ENCODE results near the gene RNF168.
A peak's percentile ranks its signal among the peaks of the same experiment; 100 is the strongest.
"Not testable (repeated sequence)": the region's sequence is repeated elsewhere in the genome, so short reads cannot be mapped to it uniquely, and the experiment has no call there.

Gene RNF168

DNA sequence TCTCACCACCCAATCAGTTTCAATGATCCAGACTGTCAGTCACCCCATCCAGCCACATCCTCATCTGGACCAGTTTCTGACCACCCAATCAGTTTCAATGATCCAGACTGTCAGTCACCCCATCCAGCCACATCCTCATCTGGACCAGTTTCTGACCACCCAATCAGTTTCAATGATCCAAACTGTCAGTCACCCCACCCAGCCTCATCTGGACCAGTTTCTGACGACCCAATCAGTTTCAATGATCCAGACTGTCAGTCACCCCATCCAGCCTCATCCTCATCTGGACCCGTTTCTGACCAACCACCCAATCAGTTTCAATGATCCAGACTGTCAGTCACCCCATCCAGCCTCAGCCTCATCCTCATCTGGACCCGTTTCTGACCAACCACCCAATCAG lies 33.4 kb downstream of the RNF168 start:
- not testable (repeated sequence) for DNase-seq (ENCODE audit: low read depth in 2 of 2)

DNA sequence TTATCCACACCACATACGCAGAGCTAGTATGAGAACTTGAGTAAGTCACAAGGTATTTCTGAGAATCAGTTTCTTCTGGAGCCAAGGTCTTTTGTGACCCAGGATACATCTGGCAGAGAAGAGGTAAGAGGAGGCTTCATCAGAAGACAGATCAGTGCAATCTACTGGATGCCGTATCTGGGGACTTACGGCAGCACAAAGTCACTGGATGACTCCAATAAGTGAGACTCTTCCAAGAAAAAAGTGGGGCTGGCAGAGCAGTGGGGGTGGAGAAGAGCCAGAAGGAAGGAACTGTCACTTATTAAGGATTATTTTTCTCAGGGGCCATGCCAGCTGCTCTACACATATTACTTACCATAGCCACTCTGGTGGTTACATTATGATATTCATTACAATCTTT lies 39.8 kb downstream of the RNF168 start:
- no peak for DNase-seq (ENCODE audit: low read depth in 2 of 2)

DNA sequence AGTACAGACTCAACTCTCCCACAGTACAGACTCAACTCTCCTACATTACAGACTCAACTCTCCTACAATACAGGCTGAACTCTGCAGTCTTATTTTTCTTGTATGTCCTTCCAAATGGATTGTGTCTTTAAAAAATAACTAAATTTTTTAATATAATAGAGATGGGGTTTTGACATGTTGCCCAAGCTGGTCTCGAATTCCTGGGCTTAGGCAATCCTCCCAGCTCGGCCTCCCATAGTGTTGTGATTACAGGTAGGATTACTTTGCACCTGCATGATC lies 40.2 kb downstream of the RNF168 start:
- no peak for DNase-seq (ENCODE audit: low read depth in 2 of 2)

DNA sequence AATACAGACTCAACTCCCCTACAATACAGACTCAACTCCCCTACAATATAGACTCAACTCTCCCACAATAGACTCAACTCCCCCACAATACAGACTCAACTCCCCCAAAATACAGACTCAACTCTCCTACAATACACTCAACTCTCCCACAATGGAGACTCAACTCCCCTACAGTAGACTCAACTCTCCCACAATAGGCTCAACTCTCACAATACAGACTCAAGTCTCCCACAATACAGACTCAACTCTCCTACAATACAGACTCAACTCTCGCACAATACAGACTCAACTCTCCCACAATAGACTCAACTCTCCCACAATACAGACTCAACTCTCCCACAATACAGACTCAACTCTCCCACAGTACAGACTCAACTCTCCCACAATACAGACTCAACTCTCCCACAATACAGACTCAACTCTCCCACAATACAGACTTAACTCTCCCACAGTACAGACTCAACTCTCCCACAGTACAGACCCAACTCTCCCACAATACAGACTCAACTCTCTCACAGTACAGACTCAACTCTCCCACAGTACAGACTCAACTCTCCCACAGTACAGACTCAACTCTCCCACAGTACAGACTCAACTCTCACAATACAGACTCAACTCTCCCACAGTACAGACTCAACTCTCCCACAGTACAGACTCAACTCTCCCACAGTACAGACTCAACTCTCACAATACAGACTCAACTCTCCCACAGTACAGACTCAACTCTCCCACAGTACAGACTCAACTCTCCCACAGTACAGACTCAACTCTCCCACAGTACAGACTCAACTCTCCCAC lies 40.7 kb downstream of the RNF168 start:
- DNase-seq (ENCODE audit: low read depth in 2 of 2), result not testable (repeated sequence)

DNA sequence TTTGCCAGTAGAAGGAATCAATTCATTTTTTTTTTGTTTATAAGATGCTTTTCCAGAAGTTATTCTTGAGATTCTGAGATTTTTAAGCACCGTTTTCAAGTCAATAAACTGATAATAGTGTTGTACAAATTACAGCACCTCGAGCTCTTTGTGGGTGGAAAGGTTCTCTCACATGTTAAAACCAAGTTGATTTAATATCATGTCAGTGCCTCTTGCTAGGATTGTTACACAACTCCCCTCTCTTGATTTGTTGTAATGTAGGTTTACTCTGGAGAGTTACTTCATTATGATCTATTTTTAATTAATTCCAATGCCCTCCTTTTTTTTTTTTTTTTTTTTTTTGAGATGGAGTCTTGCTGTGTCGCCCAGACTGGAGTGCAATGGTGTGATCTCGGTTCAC lies 45.5 kb downstream of the RNF168 start:
- DNase-seq (ENCODE audit: low read depth in 2 of 2), result no peak

DNA sequence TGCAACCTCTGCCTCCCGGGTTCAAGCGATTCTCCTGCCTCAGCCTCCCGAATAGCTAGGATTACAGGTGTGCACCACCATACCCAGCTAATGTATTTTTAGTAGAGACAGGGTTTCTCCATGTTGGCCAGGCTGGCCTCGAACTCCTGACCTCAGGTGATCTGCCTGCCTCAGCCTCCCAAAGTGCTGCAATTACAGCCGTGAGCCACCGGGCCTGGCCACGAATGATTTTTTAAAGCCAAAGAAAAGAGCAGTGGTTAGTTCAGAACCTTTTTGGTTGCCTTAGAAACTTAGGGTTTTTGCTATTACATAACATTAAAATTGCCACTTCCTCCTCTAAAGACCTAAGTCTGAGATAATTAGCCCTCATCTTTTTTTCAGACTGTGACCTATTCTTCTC lies 46.1 kb downstream of the RNF168 start:
- DNase-seq (ENCODE audit: low read depth in 2 of 2), result not testable (repeated sequence)

DNA sequence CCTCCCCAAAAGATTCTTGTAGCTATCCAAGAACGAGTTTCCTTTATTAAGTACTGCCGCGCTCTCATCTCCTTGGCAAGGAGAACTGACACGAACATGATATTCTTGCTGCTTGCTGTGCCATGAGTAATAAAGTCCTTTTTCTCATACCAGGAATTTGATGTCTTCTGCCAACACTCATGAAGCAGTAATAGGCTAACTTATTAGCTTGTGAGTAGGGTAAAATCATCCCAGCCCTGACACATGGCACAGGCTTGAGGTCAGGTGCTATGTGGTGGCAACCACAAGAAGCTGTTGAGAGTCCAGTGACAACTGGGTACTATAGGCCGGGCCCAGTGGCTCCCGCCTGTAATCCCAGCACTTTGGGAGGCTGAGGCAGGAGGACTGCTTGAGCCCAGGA lies 48.6 kb downstream of the RNF168 start:
- DNase-seq (ENCODE audit: low read depth in 2 of 2), result no peak

DNA sequence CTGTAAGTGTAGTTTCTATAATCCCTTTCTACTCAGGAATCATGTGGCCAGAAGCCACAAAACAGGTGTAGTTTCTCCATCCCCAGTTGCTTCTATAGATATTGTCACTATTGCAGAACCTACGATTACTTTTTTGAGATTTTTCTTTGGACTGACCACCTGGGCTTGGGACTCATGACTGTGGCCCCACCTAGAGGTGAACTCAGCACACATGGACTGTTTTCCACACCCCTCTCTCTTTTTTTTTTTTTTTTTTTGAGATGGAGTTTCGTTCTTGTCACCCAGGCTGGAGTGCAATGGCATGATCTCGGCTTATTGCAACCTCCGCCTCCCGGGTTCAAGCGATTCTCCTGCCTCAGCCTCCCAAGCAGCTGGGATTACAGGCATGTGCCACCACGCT lies 58.2 kb downstream of the RNF168 start:
- DNase-seq (ENCODE audit: low read depth in 2 of 2), result not testable (repeated sequence)

DNA sequence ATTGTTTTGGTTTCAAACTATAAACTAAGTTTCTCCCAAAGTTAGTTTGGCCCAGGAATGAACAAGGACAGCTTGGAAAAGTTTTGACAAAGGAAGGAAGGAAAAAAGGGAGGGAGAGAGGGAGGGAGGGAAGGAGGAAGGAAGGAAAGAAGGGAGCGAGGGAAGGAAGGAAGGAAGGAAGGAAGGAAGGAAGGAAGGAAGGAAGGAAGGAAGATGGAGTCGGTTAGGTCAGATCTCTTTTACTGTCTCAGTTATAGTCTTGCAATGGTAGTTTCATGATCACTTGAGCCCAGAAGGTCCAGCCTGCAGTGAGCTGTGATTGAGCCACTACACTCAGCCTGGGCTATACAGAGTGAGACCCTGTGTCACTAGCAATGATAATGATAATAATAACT lies 59.1 kb downstream of the RNF168 start:
- DNase-seq (ENCODE audit: low read depth in 2 of 2), result no peak

DNA sequence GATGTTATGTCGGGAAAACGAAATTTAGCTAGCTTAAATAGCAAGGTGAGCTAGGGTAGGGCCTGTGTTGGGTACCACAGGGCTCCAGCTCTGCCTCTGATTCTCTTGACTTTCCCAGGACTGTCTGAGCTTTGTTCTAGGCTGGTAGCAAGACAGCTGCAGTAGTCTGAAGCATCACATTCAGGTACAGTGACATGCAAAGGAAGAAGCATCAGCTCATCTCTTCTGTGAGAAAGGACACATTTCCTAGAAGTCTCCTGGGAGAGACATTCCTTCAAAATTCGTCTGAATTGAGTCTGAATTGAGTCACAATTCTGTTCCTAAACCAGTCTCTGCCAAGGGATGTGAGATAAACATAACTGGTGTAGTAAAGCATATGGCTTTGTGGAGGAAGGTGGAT lies 62.9 kb downstream of the RNF168 start:
- DNase-seq (ENCODE audit: low read depth in 2 of 2), result no peak

DNA sequence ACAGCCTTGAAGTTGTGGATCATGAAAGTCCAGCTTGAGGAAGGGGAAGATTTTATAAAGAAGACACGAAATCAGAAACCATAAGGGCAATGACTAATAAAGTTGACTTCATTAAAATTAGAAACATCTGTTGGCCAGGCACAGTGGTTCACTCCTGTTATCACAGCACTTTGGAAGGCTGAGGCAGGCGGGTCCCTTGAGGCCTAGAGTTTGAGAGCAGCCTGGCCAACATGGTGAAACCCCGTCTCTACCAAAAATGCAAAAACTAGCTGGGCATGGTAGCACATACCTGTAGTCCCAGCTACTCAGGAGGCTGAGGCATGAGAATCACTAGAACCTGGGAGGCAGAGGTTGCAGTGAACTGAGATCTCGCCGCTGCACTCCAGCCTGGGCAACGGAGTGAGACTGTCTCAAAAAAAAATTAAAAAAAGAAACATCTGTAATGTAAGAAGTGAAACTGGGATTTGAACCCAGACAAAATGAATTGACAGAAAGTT lies 63.5 kb downstream of the RNF168 start:
- no peak for DNase-seq (ENCODE audit: low read depth in 2 of 2)

DNA sequence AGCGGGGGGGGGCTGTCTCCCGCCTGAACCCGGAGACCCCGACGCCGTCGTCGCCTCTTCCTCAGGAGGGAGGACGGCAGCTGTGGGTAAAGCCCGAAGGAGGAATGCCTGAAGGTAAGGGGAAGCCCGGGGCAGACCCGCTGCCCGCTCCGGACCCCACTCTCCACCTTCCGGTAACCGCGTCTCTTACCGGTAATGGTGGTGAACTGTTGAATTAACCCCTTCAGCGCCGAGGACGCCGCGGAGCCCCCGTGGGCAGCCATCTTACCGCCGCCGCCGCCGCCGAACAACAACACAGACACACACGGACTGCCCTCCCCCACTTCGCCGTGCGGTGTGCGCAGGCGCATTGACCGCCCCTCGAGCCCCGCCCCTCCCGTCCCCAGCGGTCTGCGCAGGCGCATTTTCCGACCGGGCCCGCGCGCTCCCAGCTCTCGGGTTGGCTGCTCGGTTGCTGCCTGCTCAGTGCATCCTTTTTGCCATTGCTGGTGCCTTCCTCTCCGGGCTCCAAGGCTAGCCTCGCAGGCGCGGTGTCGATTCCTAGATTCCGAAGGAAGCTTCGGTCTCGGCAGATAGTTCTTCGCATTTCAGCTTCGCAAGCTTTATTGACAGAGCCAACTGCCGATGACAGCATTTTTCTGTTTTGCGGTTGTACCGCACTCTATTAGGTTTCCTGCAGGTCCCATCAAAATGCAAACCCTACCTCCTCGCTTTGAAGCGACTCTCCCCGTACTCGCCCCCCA lies 71.3 kb downstream of the RNF168 start, which contains the start of gene UBXN7:
Gene UBXN7 (minus strand): TSS at position 291 of the 743 bp plus-strand sequence. CDS start 28 bp downstream, at position 263.
- peak; percentile 94 to 95 for DNase-seq (ENCODE audit: low read depth in 2 of 2)

DNA sequence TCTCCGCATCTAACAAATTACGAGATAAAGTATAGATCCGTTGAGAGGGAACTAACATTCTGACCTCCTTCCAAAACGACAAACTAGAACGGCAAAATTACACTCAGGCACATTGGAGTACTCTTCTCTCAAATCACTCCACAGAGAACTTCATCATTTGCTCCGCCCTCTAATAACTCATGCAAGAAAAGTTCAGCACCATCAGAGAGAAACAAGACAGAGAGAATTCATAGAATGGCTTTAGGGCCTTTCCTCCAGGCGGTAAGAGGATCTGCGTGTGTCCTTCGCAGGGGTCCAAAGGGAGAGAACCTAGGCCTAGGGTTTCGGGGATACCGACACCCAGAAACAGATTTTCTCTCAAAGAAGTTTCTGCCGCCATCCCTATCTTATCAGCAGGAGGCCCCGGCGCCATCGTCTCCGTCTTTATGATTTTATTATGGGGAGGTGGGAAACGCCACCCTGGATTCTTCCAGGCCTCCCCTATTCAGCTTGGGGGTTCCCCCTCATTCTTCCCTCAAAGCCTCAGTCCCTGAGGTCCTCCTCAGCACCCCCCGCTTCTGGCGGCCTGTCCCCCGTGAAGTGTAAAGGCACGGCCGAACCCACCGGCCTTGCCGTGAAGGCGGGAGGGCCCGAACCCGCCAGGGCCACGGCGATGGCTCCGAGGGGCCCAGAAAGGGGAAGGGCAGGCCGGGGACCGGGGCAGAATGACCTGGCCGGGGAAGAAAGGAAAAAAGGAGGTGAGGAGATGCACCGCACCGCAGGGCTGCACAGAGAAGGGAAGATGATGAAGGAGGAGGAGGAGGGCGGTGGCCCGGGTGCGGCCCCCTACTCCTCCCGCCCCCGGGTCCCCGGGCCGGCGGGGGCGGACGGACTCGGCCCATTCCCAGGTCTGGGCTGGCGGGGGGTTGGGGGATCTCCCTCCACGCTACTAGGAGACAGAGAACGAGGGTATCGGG lies 72.1 kb downstream of the RNF168 start:
- no peak for DNase-seq (ENCODE audit: low read depth in 2 of 2)

DNA sequence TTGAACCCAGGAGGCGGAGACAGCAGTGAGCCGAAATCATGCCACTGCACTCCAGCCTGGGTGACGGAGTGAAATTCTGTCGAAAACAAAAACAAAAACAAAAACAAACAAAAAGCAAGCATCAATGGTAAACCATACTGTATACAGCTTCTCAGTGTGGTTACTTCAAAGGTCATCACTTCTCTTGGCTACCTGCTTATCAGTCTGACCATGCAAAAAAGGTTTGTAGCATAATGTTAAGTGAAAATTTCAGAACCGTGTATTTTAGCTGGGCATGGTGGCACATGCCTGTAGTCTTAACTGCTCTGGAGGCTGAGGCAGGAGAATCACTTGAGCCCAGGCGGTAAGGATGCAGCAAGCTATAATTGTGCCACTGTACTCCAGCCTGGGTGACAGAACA lies 75.5 kb downstream of the RNF168 start:
- no peak for DNase-seq (ENCODE audit: low read depth in 2 of 2)

DNA sequence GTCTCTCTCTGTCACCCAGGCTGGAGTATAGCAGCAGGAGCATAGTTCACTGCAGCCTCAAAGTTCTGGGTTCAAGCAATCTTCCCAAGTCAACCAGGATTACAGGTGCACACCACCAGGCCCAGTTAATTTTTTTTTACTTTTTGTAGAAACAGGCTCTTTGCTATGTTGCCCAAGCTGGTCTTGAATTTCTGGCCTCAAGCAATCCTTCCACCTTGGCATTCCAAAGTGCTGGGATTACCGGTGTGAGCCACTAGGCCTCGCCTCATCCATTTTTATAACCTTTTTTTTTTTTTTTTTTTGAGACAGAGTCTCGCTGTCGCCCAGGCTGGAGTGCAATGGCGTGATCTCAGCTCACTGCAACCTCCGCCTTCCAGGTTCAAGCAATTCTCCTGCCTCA lies 79.1 kb downstream of the RNF168 start:
- not testable (repeated sequence) for DNase-seq (ENCODE audit: low read depth in 2 of 2)

DNA sequence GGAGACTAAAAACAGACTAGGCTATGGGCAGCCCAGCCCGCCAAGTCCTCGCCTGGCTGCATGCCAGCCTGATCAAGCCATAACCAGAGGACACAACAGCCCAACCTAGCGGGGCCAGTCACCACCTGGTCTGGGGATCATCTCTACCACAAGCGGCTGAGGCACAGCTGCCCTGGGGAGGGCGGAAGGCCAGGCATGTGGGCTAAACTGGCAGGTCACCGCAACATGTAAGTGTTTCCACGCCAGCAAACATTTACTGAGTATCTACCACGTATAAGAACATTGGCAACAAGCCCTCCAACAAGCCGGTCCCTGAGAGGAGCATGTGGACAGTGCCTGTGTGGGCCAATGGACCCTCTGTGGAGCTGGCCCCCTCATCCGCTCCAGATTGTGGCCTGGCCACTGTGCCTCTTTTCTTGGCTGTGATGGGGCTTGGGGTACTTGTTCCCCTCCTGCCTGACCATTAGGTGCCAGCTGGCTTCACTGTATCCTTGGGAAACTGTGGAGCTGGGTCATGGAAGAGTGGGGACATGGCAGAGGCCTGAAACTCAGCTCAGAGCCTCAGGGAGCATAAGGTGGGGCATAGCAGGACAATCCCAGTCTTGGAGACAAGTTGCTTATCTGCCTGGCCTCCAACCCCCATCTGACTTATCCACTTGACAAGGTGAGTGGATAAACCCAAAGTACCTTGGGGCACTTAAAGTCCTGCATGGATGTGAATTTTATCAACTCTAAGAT lies 80.4 kb downstream of the RNF168 start:
- DNase-seq (ENCODE audit: low read depth in 2 of 2), result no peak

DNA sequence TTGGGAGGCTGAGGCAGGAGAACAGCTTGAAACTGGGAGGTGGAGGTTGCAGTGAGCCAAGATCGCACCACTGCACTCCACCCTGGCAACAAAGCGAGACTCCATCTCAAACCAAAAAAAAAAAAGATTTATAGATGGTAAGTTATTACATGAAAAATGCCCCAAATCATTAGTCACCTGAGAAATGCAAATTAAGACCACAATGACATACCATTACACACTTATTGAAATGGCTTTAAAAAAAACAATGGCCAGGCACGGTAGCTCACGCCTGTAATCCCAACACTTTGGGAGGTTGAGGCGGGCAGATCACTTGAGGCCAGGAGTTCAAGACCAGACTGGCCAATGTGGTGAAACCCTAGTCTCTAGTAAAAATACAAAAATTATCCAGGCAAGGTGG lies 81.9 kb downstream of the RNF168 start:
- DNase-seq (ENCODE audit: low read depth in 2 of 2), result not testable (repeated sequence)

DNA sequence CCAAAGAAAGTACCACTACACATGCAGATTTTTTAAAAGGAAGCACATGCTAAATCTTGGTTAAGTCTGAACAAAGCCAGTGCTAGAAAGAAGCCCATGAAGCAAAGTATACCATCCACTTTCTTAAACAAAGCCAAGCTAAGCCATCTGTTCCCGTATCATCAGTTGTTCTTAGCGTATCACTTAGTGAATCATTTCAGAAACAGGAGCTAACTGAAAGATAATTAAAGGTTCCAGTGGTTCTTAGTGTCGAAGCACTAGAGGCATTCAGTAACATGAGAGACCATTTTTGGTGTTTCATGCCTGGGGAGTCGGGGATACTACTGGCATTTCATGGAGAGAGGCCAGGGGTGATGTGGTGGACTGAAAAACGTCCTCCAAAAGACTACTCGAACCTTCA lies 84.2 kb downstream of the RNF168 start:
- DNase-seq (ENCODE audit: low read depth in 2 of 2), result no peak

Measured in activated CD4-positive, alpha-beta T cell treated with anti-CD3 and anti-CD28 coated beads for 24 hours (primary cell).